Measurements from ENCODE around the gene CADM1. TPM values are rescaled to one million over a fixed set of nuclear protein-coding genes. Genes with fewer than 3 reads are reported as not detected.

Gene CADM1
- total and polyA plus RNA-seq, 2 donors (not counting 3 experiments of a cell fraction or from before 2014, with no cell fraction given), result 0.52 to 2.6 TPM

- ChIA-PET CTCF (interaction anchor here (1.1 kb wide), 1 partner anchor 14 kb away, joined by 3 read pairs; no protein-coding TSS in a partner anchor), POLR2A (no interaction called here)
- DNase-seq (ENCODE audit: low read depth, low spot score) (no peak), FAIRE-seq (no peak)
- Histone ChIP-seq H2AFZ (ENCODE audit: low read depth, low read length) (no peak overlapping the region), H3K4me1 (ENCODE audit: control insufficient read depth, extremely low read depth, insufficient read depth, low read length) (no peaks in the 10 kb centered on the region), H3K79me2 (ENCODE audit: control insufficient read depth, insufficient read depth, low read length) (no peaks in the 10 kb centered on the region), H3K4me3 (replicated peaks in 1 of 3; ENCODE audit: insufficient read depth in 1 of 3, low read depth in 1 of 3, low read length in 3 of 3) (no peak overlapping the region), H3K4me2 (ENCODE audit: insufficient read depth, low read length) (no peak overlapping the region), H3K9me3 (replicated peaks; ENCODE audit: control insufficient read depth, insufficient read depth, low read length) (no peaks in the 10 kb centered on the region), H3K27me3 (ENCODE audit: control insufficient read depth in 2 of 2, insufficient read depth in 2 of 2, low read length in 2 of 2) (peaks cover 0 to under 1% of the 10 kb centered on the region in 2 experiments), H3K27ac (ENCODE audit: insufficient read depth, low read depth, low read length) (no peak overlapping the region), H4K20me1 (replicated peaks; ENCODE audit: control insufficient read depth, extremely low read depth, insufficient read depth, low read length) (no peaks in the 10 kb centered on the region), H3K9ac (replicated peaks; ENCODE audit: extremely low read depth, insufficient read depth, low read length) (no peak overlapping the region), H3K9me1 (replicated peaks; ENCODE audit: control insufficient read depth, extremely low read depth, insufficient read depth, low read length) (no peaks in the 10 kb centered on the region), H3K36me3 (ENCODE audit: control insufficient read depth in 2 of 2, extremely low read depth in 1 of 2, insufficient read depth in 2 of 2, low read length in 2 of 2) (no peaks in the 10 kb centered on the region)
- BruUV-seq (replicated peaks), result no TSS peak
- intact Hi-C loops (cut with micrococcal nuclease), result no loop called here
- TF ChIP-seq JUN (IDR thresholded peaks at IDR 0.05; ENCODE audit: borderline replicate concordance, insufficient read depth, insufficient read length, low read depth) (no peak), MYC (IDR thresholded peaks at IDR 0.05; ENCODE audit: low read depth, low read length) (no peak), GATA2 (IDR thresholded peaks at IDR 0.05; ENCODE audit: insufficient read depth, insufficient read length, low read depth, low read length) (no peak), FOS (IDR thresholded peaks at IDR 0.05; ENCODE audit: borderline replicate concordance, insufficient read depth, low read length) (no peak)
- dilution Hi-C loops (cut with MboI; ENCODE audit: extremely low pct_ligation_motif_present, low sequenced_read_pairs), result no loop called here
These were observed 221.3 kb downstream of the CADM1 start for GRCh38 chr11:115282923-115283322.

GRCh38 chr11:115280775-115281174, 223.4 kb downstream of the CADM1 start:
- FAIRE-seq (peak; percentile 18), DNase-seq (ENCODE audit: low read depth, low spot score) (no peak)
- H3K79me2 ChIP-seq (ENCODE audit: control insufficient read depth, insufficient read depth, low read length), result no peaks in the 10 kb centered on the region
- no peak overlapping the region for H3K4me2 ChIP-seq (ENCODE audit: insufficient read depth, low read length)
- no peak for TF ChIP-seq JUN (IDR thresholded peaks at IDR 0.05; ENCODE audit: borderline replicate concordance, insufficient read depth, insufficient read length, low read depth)
- no peak for TF ChIP-seq FOS (IDR thresholded peaks at IDR 0.05; ENCODE audit: borderline replicate concordance, insufficient read depth, low read length)
- no TSS peak for BruUV-seq (replicated peaks)
- no peak overlapping the region for H2AFZ ChIP-seq (ENCODE audit: low read depth, low read length)
- ChIA-PET CTCF (interaction anchor here (1.2 to 1.3 kb wide), 2 partner anchors 10 to 1233 kb away, joined by 3 to 7 read pairs; no protein-coding TSS in a partner anchor), POLR2A (no interaction called here)
- H3K36me3 ChIP-seq (ENCODE audit: control insufficient read depth in 2 of 2, extremely low read depth in 1 of 2, insufficient read depth in 2 of 2, low read length in 2 of 2), result no peaks in the 10 kb centered on the region
- H3K9me3 ChIP-seq (replicated peaks; ENCODE audit: control insufficient read depth, insufficient read depth, low read length), result no peaks in the 10 kb centered on the region
- H3K27ac ChIP-seq (ENCODE audit: insufficient read depth, low read depth, low read length), result no peak overlapping the region
- H3K9ac ChIP-seq (replicated peaks; ENCODE audit: extremely low read depth, insufficient read depth, low read length), result no peak overlapping the region
- no peaks in the 10 kb centered on the region for H3K4me1 ChIP-seq (ENCODE audit: control insufficient read depth, extremely low read depth, insufficient read depth, low read length)
- dilution Hi-C loops (cut with MboI; ENCODE audit: extremely low pct_ligation_motif_present, low sequenced_read_pairs) (no loop called here), intact Hi-C loops (cut with micrococcal nuclease) (no loop called here)
- no peak overlapping the region for H3K4me3 ChIP-seq (replicated peaks in 1 of 3; ENCODE audit: insufficient read depth in 1 of 3, low read depth in 1 of 3, low read length in 3 of 3)
- no peaks in the 10 kb centered on the region for H4K20me1 ChIP-seq (replicated peaks; ENCODE audit: control insufficient read depth, extremely low read depth, insufficient read depth, low read length)
- peaks cover 0 to 2% of the 10 kb centered on the region in 2 experiments for H3K27me3 ChIP-seq (ENCODE audit: control insufficient read depth in 2 of 2, insufficient read depth in 2 of 2, low read length in 2 of 2)
- H3K9me1 ChIP-seq (replicated peaks; ENCODE audit: control insufficient read depth, extremely low read depth, insufficient read depth, low read length), result no peaks in the 10 kb centered on the region
